HG02678 (cell line): ENCODE measurements around the gene ZFHX3.

Experiments used
- ATAC-seq: cut with Tn5 transposase; IDR thresholded peaks from one replicate; pipeline ENCODE4 v1.9.1; 2021; ENCODE audit warnings: mild to moderate bottlenecking, moderate library complexity; ENCODE audit not compliant: unreplicated experiment

Gene ZFHX3

GRCh38 chr16:72857834-72858664 is 189.9 kb downstream of the ZFHX3 start:
- ATAC-seq: no peak

GRCh38 chr16:72856797-72857196 is 191.1 kb downstream of the ZFHX3 start:
- ATAC-seq: no peak

GRCh38 chr16:72854267-72854959 is 193.5 kb downstream of the ZFHX3 start:
- ATAC-seq: no peak

- no peak for ATAC-seq
Observed at GRCh38 chr16:72853575-72854266, 194.2 kb downstream of the ZFHX3 start.

- ATAC-seq: no peak
Observed at GRCh38 chr16:72852421-72852820, 195.5 kb downstream of the ZFHX3 start.

- no peak for ATAC-seq
Observed at GRCh38 chr16:72850853-72851252, 197.1 kb downstream of the ZFHX3 start.

GRCh38 chr16:72850021-72850420 is 197.9 kb downstream of the ZFHX3 start:
- no peak for ATAC-seq

GRCh38 chr16:72848759-72849664 is 198.9 kb downstream of the ZFHX3 start:
- no peak for ATAC-seq

GRCh38 chr16:72848028-72848400 is 199.9 kb downstream of the ZFHX3 start:
- no peak for ATAC-seq

GRCh38 chr16:72847187-72848027 is 200.5 kb downstream of the ZFHX3 start:
- peak; percentile 62 for ATAC-seq

- no peak for ATAC-seq
Observed at GRCh38 chr16:72846594-72846993, 201.3 kb downstream of the ZFHX3 start.

- ATAC-seq: no peak
Observed at GRCh38 chr16:72845322-72846020, 202.5 kb downstream of the ZFHX3 start.

- no peak for ATAC-seq
Observed at GRCh38 chr16:72844225-72844920, 203.6 kb downstream of the ZFHX3 start.

- ATAC-seq: no peak
Observed at GRCh38 chr16:72841506-72841905, 206.4 kb downstream of the ZFHX3 start.

- ATAC-seq: no peak
Observed at GRCh38 chr16:72840631-72841381, 207.1 kb downstream of the ZFHX3 start.

GRCh38 chr16:72838951-72839350 is 209.0 kb downstream of the ZFHX3 start:
- ATAC-seq: no peak

GRCh38 chr16:72838586-72838910 is 209.4 kb downstream of the ZFHX3 start:
- no peak for ATAC-seq
